Right lobe of liver (tissue), 4 donors: ENCODE measurements around the gene MC3R.

Source experiments
- POLR2A ChIP-seq: fragments of 450-650 bp; IDR thresholded peaks from one replicate; pipeline ENCODE4 v1.6.1; 2017; ENCODE audit warnings: antibody characterized with exemption, mild to moderate bottlenecking
- TF ChIP-seq, protein P1 (sequence below), 4 donors: fragments of 200-600 bp in 3 of 4; fragments of 450-650 bp in 1 of 4; IDR thresholded peaks; one replicate each; pipeline versions ENCODE4 v1.5.1 to v1.8.0; 2016 to 2022; ENCODE audit warnings: antibody characterized with exemption in 4 of 4, mild to moderate bottlenecking in 2 of 4
- donor health status: DM: no; HTN: no; CAD: no.
- donor health status: DM: no; HTN: no; CAD: no.
- donor health status: DM: no; HTN: yes; CAD: no.

DNA sequence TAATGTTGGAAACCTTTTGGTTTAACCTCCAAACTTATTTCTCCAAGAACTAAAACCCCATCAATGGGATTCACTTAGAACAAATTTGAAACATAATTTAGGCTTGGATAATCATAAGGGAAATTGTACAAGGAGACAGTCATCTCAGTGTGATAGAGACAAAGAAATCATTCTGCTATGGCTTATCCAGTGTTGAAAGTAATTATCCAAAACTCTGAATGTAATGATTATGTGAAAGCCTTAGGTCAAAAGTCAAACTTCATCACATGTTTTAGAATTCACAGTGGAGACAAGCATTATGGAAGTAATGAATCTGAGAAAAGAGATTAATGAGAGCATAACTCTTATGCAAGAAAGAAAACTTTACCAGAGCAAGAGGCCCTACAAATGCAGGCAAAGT lies 20.0 kb downstream of the MC3R start:
- TF ChIP-seq, protein P1, sequence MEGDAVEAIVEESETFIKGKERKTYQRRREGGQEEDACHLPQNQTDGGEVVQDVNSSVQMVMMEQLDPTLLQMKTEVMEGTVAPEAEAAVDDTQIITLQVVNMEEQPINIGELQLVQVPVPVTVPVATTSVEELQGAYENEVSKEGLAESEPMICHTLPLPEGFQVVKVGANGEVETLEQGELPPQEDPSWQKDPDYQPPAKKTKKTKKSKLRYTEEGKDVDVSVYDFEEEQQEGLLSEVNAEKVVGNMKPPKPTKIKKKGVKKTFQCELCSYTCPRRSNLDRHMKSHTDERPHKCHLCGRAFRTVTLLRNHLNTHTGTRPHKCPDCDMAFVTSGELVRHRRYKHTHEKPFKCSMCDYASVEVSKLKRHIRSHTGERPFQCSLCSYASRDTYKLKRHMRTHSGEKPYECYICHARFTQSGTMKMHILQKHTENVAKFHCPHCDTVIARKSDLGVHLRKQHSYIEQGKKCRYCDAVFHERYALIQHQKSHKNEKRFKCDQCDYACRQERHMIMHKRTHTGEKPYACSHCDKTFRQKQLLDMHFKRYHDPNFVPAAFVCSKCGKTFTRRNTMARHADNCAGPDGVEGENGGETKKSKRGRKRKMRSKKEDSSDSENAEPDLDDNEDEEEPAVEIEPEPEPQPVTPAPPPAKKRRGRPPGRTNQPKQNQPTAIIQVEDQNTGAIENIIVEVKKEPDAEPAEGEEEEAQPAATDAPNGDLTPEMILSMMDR (IDR thresholded peaks at IDR 0.05) = no peak
- no peak for TF ChIP-seq POLR2A
